ENCODE data around the gene NMNAT2.

DNA sequence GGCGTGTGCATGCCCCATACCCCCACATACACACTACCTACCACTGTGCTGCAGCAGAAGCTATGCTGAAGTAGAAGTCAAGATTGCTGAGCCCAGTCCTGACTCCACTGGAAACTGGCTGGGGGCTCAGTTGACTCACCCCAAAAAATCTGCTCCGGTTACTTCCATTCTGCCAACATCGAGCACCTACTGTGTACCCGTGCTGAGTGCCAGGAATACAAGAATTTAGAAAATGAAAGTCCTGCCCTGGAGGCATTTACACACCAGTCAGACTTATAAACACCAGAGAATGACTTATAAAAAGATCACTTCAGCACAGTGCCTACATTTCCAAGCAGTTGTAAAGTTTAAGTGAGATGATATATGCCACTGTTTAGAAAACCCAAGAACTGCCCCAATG, 99.1 kb downstream of the NMNAT2 start:
- TF ChIP-seq, protein P1, sequence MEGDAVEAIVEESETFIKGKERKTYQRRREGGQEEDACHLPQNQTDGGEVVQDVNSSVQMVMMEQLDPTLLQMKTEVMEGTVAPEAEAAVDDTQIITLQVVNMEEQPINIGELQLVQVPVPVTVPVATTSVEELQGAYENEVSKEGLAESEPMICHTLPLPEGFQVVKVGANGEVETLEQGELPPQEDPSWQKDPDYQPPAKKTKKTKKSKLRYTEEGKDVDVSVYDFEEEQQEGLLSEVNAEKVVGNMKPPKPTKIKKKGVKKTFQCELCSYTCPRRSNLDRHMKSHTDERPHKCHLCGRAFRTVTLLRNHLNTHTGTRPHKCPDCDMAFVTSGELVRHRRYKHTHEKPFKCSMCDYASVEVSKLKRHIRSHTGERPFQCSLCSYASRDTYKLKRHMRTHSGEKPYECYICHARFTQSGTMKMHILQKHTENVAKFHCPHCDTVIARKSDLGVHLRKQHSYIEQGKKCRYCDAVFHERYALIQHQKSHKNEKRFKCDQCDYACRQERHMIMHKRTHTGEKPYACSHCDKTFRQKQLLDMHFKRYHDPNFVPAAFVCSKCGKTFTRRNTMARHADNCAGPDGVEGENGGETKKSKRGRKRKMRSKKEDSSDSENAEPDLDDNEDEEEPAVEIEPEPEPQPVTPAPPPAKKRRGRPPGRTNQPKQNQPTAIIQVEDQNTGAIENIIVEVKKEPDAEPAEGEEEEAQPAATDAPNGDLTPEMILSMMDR (IDR thresholded peaks at IDR 0.05): no peak
- TF ChIP-seq POLR2AphosphoS5 (IDR thresholded peaks at IDR 0.05): no peak
